WERI-Rb-1 (cell line): ENCODE results near the gene DHCR24.

ENCODE experiments used
- DNase-seq: peaks from one replicate; pipeline ENCODE4 v3.0.0-alpha.2; 2020
- H3K27ac ChIP-seq: fragments of 250-450 bp; sonication (Bioruptor Pico); 2 replicates; pipeline ENCODE4 v1.5.1; 2020; ENCODE audit warnings: mild to moderate bottlenecking, moderate library complexity
- H3K27me3 ChIP-seq: fragments of 250-450 bp; sonication (Bioruptor Pico); 2 replicates; pipeline ENCODE4 v1.5.1; 2021; ENCODE audit warnings: mild to moderate bottlenecking, low read depth, moderate library complexity; ENCODE audit not compliant: insufficient read depth, severe bottlenecking
- H3K36me3 ChIP-seq: fragments of 250-450 bp; sonication (Bioruptor Pico); 2 replicates; pipeline ENCODE4 v1.5.1; 2020; ENCODE audit warnings: mild to moderate bottlenecking, moderate library complexity
- H3K4me3 ChIP-seq: 2 replicates; pipeline ENCODE4 v1.5.1; 2011; ENCODE audit warnings: low read depth, mild to moderate bottlenecking, control low read depth, low read length
- H3K9me3 ChIP-seq: fragments of 250-450 bp; sonication (Bioruptor Pico); 2 replicates; pipeline ENCODE4 v1.5.1; 2021; ENCODE audit warnings: mild to moderate bottlenecking, moderate library complexity; ENCODE audit not compliant: severe bottlenecking
- CTCF ChIP-seq: IDR thresholded peaks from 2 replicates; pipeline ENCODE4 v1.5.1; 2011; ENCODE audit warnings: low read depth, mild to moderate bottlenecking, control low read depth, inconsistent platforms, low read length

DHCR24 gene

GRCh38 chr1:54892586-54892985, 5.6 kb upstream of the DHCR24 start:
- Histone ChIP-seq H3K27me3 (no peaks in the 10 kb centered on the region), H3K36me3 (no peaks in the 10 kb centered on the region), H3K9me3 (no peaks in the 10 kb centered on the region), H3K4me3 (no peak overlapping the region), H3K27ac (no peak overlapping the region)
- no peak for TF ChIP-seq CTCF
- DNase-seq = no peak

GRCh38 chr1:54889132-54889725, 2.2 kb upstream of the DHCR24 start:
- no peak for TF ChIP-seq CTCF
- DNase-seq = no peak

GRCh38 chr1:54888080-54888733, 1.2 kb upstream of the DHCR24 start:
- no peak for DNase-seq
- Histone ChIP-seq H3K27ac (peak overlapping the region; percentile 84; the same call in 1 of the 2 replicates), H3K36me3 (peaks cover 21% of the 10 kb centered on the region), H3K9me3 (no peaks in the 10 kb centered on the region), H3K4me3 (no peak overlapping the region), H3K27me3 (no peaks in the 10 kb centered on the region)
- no peak for TF ChIP-seq CTCF

More at GRCh38 chr1:54889132-54889725, 2.2 kb upstream of the DHCR24 start:
- Histone ChIP-seq H3K27me3 (no peaks in the 10 kb centered on the region), H3K27ac (no peak overlapping the region), H3K36me3 (peaks cover 14% of the 10 kb centered on the region), H3K9me3 (no peaks in the 10 kb centered on the region), H3K4me3 (no peak overlapping the region)

- no peaks in the 10 kb centered on the region for H3K27me3 ChIP-seq
- no peak for DNase-seq
- H3K36me3 ChIP-seq = peaks cover 27% of the 10 kb centered on the region
- peak overlapping the region; percentile 77 for H3K4me3 ChIP-seq
- TF ChIP-seq CTCF = no peak
- H3K9me3 ChIP-seq = no peaks in the 10 kb centered on the region
- peak overlapping the region; percentile 84 for H3K27ac ChIP-seq
Observed at GRCh38 chr1:54887665-54888071, 673 bp upstream of the DHCR24 start.

GRCh38 chr1:54885807-54886723, 930 bp downstream of the DHCR24 start:
- peak overlapping the region; percentile 84 for H3K27ac ChIP-seq
- peaks cover 40% of the 10 kb centered on the region for H3K36me3 ChIP-seq
- H3K4me3 ChIP-seq = peak overlapping the region; percentile 77
- H3K9me3 ChIP-seq = no peaks in the 10 kb centered on the region
- peak; percentile 54 for DNase-seq
- H3K27me3 ChIP-seq = no peaks in the 10 kb centered on the region
- TF ChIP-seq CTCF = no peak
